Measurements from ENCODE around the gene BLTP3B. TPM values are rescaled to one million over a fixed set of nuclear protein-coding genes. Genes with fewer than 3 reads are reported as not detected.

BLTP3B gene
- polyA plus RNA-seq, 1 of the 3 experiments (the other 2 are of a cell fraction): 5.8 TPM

- Histone ChIP-seq H3K27ac (ENCODE audit: low read depth in 2 of 2, low read length in 1 of 2) (no peak overlapping the region), H3K9me2 (no peaks in the 10 kb centered on the region), H3K79me2 (ENCODE audit: insufficient read depth) (no peaks in the 10 kb centered on the region), H3K4me1 (ENCODE audit: control insufficient read depth in 1 of 2, insufficient read depth in 2 of 2, low read depth in 1 of 2, low read length in 1 of 2) (peaks cover 0 to 5% of the 10 kb centered on the region in 2 experiments; a peak in 1 of 4 replicates), H3K9me3 (no peaks in the 10 kb centered on the region), H3K27me3 (ENCODE audit: insufficient read depth) (no peaks in the 10 kb centered on the region), H3K4me3 (ENCODE audit: low read depth in 2 of 2, low read length in 1 of 2) (no peak overlapping the region), H3K4me2 (no peak overlapping the region), H3K36me3 (replicated peaks in 1 of 2; ENCODE audit: control insufficient read depth in 1 of 2, insufficient read depth in 2 of 2, low read length in 1 of 2) (no peaks in the 10 kb centered on the region), H3F3A (replicated peaks; ENCODE audit: insufficient read depth) (no peaks in the 10 kb centered on the region), H2AFZ (ENCODE audit: low read depth) (no peak overlapping the region), H4K20me1 (ENCODE audit: insufficient read depth) (no peaks in the 10 kb centered on the region), H3K9ac (no peak overlapping the region)
- ChIA-PET CTCF (interaction anchor here (1.0 to 4.3 kb wide), 3 partner anchors 8 to 31 kb away, joined by 3 to 34 read pairs (median 5); no protein-coding TSS in a partner anchor), POLR2A (no interaction called here)
- no peak for DNase-seq
- WGBS (ENCODE audit: low lambda C conversion rate): 90% methylated on average over 9 of the region's 10 CpGs
- TF ChIP-seq MEF2A (IDR thresholded peaks at IDR 0.05; ENCODE audit: borderline replicate concordance, low read depth): no peak
- TF ChIP-seq GATA2 (CRISPR knock-in tag; IDR thresholded peaks at IDR 0.05): no peak
- no peak for TF ChIP-seq CTCF (IDR thresholded peaks at IDR 0.05)
- TF ChIP-seq MAX (IDR thresholded peaks at IDR 0.05; ENCODE audit: low read depth): no peak
- TF ChIP-seq FOXJ3 (CRISPR knock-in tag; IDR thresholded peaks at IDR 0.05): no peak
- TF ChIP-seq JUND (IDR thresholded peaks at IDR 0.05): no peak
- no peak for TF ChIP-seq EP300 (IDR thresholded peaks at IDR 0.05; ENCODE audit: borderline replicate concordance in 1 of 2, low read depth in 1 of 2, low read length in 1 of 2)
- TF ChIP-seq MXI1 (IDR thresholded peaks at IDR 0.05; ENCODE audit: low read depth, low read length): no peak
- no peak for TF ChIP-seq FOXM1 (IDR thresholded peaks at IDR 0.05; ENCODE audit: low read depth)
- no peak for TF ChIP-seq TEAD4 (IDR thresholded peaks at IDR 0.05; ENCODE audit: borderline replicate concordance, insufficient read depth)
- no peak for TF ChIP-seq CHD2 (IDR thresholded peaks at IDR 0.05; ENCODE audit: low read length, partially characterized antibody)
- TF ChIP-seq NRF1 (IDR thresholded peaks at IDR 0.05; ENCODE audit: low read depth, low read length): no peak
- TF ChIP-seq RAD21 (IDR thresholded peaks at IDR 0.05; ENCODE audit: low read length): no peak
These were observed 10.5 kb upstream of the BLTP3B start for GRCh38 chr12:100153131-100153530.

GRCh38 chr12:100151769-100152168 lies 9.1 kb upstream of the BLTP3B start:
- H3K27me3 ChIP-seq (ENCODE audit: insufficient read depth): no peaks in the 10 kb centered on the region
- no peaks in the 10 kb centered on the region for H3K9me3 ChIP-seq
- POLR2A ChIA-PET: no interaction called here
- CTCF ChIA-PET: interaction anchor here (4.3 kb wide), 1 partner anchor 13 kb away, joined by 34 read pairs; no protein-coding TSS in a partner anchor
- H3K9ac ChIP-seq: no peak overlapping the region
- no peak overlapping the region for H2AFZ ChIP-seq (ENCODE audit: low read depth)
- H3K9me2 ChIP-seq: no peaks in the 10 kb centered on the region
- H3K4me1 ChIP-seq (ENCODE audit: control insufficient read depth in 1 of 2, insufficient read depth in 2 of 2, low read depth in 1 of 2, low read length in 1 of 2): peaks cover 0 to 2% of the 10 kb centered on the region in 2 experiments; a peak in 1 of 4 replicates
- H4K20me1 ChIP-seq (ENCODE audit: insufficient read depth): no peaks in the 10 kb centered on the region
- H3K36me3 ChIP-seq (replicated peaks in 1 of 2; ENCODE audit: control insufficient read depth in 1 of 2, insufficient read depth in 2 of 2, low read length in 1 of 2): no peaks in the 10 kb centered on the region
- WGBS (ENCODE audit: low lambda C conversion rate): 93% methylated on average over 2 of the region's 2 CpGs
- H3K27ac ChIP-seq (ENCODE audit: low read depth in 2 of 2, low read length in 1 of 2): no peak overlapping the region
- no peaks in the 10 kb centered on the region for H3K79me2 ChIP-seq (ENCODE audit: insufficient read depth)
- H3K4me2 ChIP-seq: no peak overlapping the region
- no peak overlapping the region for H3K4me3 ChIP-seq (ENCODE audit: low read depth in 2 of 2, low read length in 1 of 2)
- no peak for DNase-seq
- H3F3A ChIP-seq (replicated peaks; ENCODE audit: insufficient read depth): no peaks in the 10 kb centered on the region
- TF ChIP-seq EP300 (IDR thresholded peaks at IDR 0.05; ENCODE audit: borderline replicate concordance in 1 of 2, low read depth in 1 of 2, low read length in 1 of 2): no peak
- no peak for TF ChIP-seq TAF1 (IDR thresholded peaks at IDR 0.05; ENCODE audit: borderline replicate concordance, low read depth, low read length)
- TF ChIP-seq SIN3A (IDR thresholded peaks at IDR 0.05; ENCODE audit: borderline replicate concordance, low read depth, low read length): no peak
- no peak for TF ChIP-seq REST (IDR thresholded peaks at IDR 0.05; ENCODE audit: low read depth, low read length)
- no peak for TF ChIP-seq NFIC (IDR thresholded peaks at IDR 0.05; ENCODE audit: borderline replicate concordance)
- TF ChIP-seq ZBTB33 (IDR thresholded peaks at IDR 0.05; ENCODE audit: borderline replicate concordance, low read depth): no peak
- no peak for TF ChIP-seq IRF3 (IDR thresholded peaks at IDR 0.05; ENCODE audit: low read depth, low read length)
- TF ChIP-seq FOXJ3 (CRISPR knock-in tag; IDR thresholded peaks at IDR 0.05): no peak
- no peak for TF ChIP-seq NRF1 (IDR thresholded peaks at IDR 0.05; ENCODE audit: low read depth, low read length)

Data from SK-N-SH (cell line).